ENCODE data around the gene ADAM22. TPM values are rescaled to one million over a fixed set of nuclear protein-coding genes. Genes with fewer than 3 reads are reported as not detected.

ADAM22 gene
- total RNA-seq, 2 donors from 2014 or later = 3.1 to 4.3 TPM

- ATAC-seq = no peak
- DNase-seq = no peak
- intact Hi-C loops (cut with DNase I) = no loop called here
Measured at GRCh38 chr7:88224601-88225275, 290.7 kb downstream of the ADAM22 start.

GRCh38 chr7:88226201-88226600 lies 292.1 kb downstream of the ADAM22 start:
- intact Hi-C loops (cut with DNase I) = no loop called here
- ATAC-seq = no peak
- DNase-seq = no peak

- ATAC-seq = peak in 1 of 2 donors; percentile 95
- no peak for DNase-seq
- intact Hi-C loops (cut with DNase I) = no loop called here
Measured at GRCh38 chr7:88226886-88227516, 292.9 kb downstream of the ADAM22 start.

GRCh38 chr7:88229302-88229995 lies 295.4 kb downstream of the ADAM22 start:
- no peak for DNase-seq
- intact Hi-C loops (cut with DNase I) = no loop called here

GRCh38 chr7:88230646-88231045 lies 296.6 kb downstream of the ADAM22 start:
- no peak for DNase-seq
- ATAC-seq = no peak
- intact Hi-C loops (cut with DNase I) = no loop called here

More at GRCh38 chr7:88229302-88229995, 295.4 kb downstream of the ADAM22 start:
- ATAC-seq = no peak

- DNase-seq (no peak), ATAC-seq (no peak)
- intact Hi-C loops (cut with DNase I) = no loop called here
Measured at GRCh38 chr7:88233828-88234227, 299.8 kb downstream of the ADAM22 start.

- ATAC-seq (no peak), DNase-seq (no peak)
- intact Hi-C loops (cut with DNase I) = loop anchor here (5.0 to 10.0 kb wide), 3 partner anchors 117 to 1382 kb away; no protein-coding TSS in a partner anchor
Measured at GRCh38 chr7:88239852-88240251, 305.8 kb downstream of the ADAM22 start.

- ATAC-seq (peak; percentile 79 to 88), DNase-seq (no peak)
- intact Hi-C loops (cut with DNase I) = loop anchor here (1.0 to 10.0 kb wide), 4 partner anchors 114 to 1379 kb away; no protein-coding TSS in a partner anchor
Measured at GRCh38 chr7:88243345-88243909, 309.4 kb downstream of the ADAM22 start.

- ATAC-seq (no peak), DNase-seq (no peak)
- intact Hi-C loops (cut with DNase I) = loop anchor here (5.0 to 10.0 kb wide), 3 partner anchors 113 to 1378 kb away; no protein-coding TSS in a partner anchor
Measured at GRCh38 chr7:88244258-88244657, 310.2 kb downstream of the ADAM22 start.

Other genes starting within 250 kb of the ADAM22 start
- gene SLC25A40, start 57.9 kb upstream of the ADAM22 start, total RNA-seq = 10 to 100 TPM; 25.1 to 31.4 TPM
- 1 to 10 TPM; 3.1 to 5.3 TPM for gene DBF4, start 57.8 kb upstream of the ADAM22 start, total RNA-seq